ENCODE data around the gene CLDN11.

The CLDN11 gene

DNA sequence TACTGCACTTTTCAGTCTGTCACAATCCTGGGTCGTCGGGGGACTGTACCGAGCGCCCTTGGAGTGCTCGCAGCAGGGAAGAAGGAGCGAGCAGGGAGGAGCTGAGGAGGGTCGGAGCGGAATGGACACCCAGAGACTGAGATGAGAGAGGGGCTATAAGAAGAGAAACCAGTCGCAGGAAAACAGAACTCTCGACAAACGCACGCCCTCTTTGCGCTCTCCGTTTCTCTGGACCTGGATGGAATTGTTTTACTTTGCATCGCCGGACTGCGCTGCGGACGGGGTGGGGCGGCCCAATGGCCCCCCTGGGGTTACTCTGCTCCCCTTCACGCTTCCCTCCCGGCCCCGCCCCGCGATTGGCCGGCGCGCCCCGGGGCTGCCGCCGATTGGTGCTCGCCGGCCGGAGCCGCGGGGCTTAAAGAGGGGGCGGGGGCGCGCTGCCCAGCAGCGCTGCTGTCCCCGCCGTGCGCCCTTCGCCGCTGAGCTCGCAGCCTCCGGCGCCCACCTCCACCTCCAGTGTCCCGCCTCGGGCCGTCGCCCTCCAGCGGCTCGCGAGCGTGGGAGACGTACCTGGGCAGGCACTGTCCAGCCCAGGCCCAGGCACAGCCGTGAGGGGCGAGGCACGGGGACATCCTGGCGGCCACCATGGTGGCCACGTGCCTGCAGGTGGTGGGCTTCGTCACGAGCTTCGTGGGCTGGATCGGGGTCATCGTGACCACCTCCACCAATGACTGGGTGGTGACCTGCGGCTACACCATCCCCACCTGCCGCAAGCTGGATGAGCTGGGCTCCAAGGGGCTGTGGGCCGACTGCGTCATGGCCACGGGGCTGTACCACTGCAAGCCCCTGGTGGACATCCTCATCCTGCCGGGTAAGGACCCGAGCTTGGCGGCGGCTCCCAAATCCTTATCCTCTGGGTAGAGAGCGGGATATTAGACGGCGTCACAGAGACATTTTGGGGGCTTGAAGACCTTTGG lies at the start of gene CLDN11:
TSS of gene CLDN11 (plus strand) at position 447 of the 977 bp plus-strand sequence. CDS start at position 646, 199 bp downstream.
- no peaks in the 10 kb centered on the region for H3K9me3 Mint-ChIP-seq
- ATAC-seq (ENCODE audit: low read depth) (peak; percentile 38), DNase-seq (ENCODE audit: low spot score in 2 of 2) (peak in 1 of 2 donors; percentile 22)
- peaks cover 13% of the 10 kb centered on the region for H3K4me1 Mint-ChIP-seq
- peak within 1 kb of the TSS; percentile 90 for H3K4me3 Mint-ChIP-seq
- H3K27me3 Mint-ChIP-seq: peaks cover 15% of the 10 kb centered on the region
- H3K36me3 Mint-ChIP-seq: peaks cover 2% of the 10 kb centered on the region
- no peak within 1 kb of the TSS for H3K27ac Mint-ChIP-seq

DNA sequence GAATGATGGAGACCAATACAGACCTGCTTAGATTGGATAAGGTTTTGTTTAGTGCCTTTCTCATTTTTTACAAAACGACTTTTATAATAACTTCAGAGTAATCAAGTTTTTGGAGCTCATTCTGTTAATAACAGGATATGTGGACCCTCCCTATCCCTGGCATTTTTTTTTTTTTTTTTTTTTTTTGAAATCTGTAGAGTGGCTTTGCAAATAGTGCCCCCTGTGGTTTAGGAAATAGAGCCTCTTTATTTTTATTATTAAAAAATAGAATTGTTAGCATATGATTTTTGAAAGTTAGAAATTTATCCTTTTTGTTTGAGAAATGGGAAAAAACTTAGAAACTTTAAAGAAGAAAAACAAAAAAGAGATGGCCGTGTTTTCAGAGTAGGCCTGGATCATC lies 49.7 kb upstream of the CLDN11 start:
- Mint-ChIP-seq H3K4me3 (no peak overlapping the region), H3K36me3 (peaks cover 4% of the 10 kb centered on the region), H3K9me3 (no peaks in the 10 kb centered on the region), H3K27me3 (no peaks in the 10 kb centered on the region), H3K27ac (no peak overlapping the region), H3K4me1 (peaks cover 30% of the 10 kb centered on the region)
- ATAC-seq (ENCODE audit: low read depth): no peak
- no peak for DNase-seq (ENCODE audit: low spot score in 2 of 2)

DNA sequence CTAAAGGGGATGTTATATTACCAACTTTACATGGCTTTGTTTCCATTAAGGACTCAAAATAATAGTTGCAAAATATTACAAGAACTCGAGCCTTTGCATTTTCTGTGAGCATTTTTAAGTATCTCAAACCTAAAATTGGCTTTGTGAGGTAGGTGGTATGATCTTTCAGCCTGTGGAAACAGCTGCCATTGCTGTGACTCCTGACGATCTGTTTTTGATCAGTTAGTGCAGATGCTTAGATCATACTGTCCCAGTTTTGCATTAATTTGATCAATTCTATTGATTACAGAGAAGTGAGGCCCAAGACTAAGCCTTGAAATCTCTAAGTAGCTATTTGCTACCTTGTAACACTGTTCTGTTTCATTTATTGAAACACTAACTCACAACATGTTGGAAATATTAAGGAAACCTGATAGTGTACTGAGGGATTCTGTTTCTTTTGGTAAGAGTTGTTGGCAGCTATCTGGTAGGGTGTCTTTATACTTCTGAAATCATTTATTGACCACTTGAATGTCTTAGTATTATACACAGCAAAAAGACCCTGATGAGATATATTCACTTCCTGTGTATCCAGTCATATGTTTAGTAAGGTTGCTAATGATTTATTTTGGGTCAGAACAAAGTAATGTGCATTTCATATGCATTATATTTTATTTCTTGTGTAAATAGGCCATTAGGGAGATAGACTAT lies 46.3 kb upstream of the CLDN11 start:
- Mint-ChIP-seq H3K27ac (peak overlapping the region; percentile 54), H3K9me3 (no peaks in the 10 kb centered on the region), H3K36me3 (no peaks in the 10 kb centered on the region), H3K27me3 (no peaks in the 10 kb centered on the region), H3K4me3 (no peak overlapping the region), H3K4me1 (peaks cover 27% of the 10 kb centered on the region)
- DNase-seq (ENCODE audit: low spot score in 2 of 2): no peak
- ATAC-seq (ENCODE audit: low read depth): no peak

DNA sequence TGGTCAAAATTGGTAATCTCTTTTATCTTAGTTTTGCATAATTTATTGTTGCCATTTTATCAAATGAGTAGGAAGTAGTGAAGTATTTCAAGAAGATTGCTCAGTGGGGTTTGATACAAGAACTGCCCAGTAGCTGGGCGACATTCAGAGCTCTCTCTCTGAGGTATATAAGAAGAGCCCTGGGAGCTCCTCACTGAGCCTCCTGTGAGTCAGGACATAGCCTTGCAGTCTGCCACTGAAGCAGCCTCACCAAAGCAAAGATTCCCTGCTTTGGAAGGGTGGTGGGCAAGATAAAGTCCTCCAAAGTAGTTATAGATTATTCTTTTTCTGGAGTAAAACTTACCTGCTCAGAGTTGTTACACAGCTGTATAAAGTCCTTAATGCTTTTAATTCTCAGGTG lies 35.1 kb upstream of the CLDN11 start:
- peak overlapping the region; percentile 87 for H3K27ac Mint-ChIP-seq
- ATAC-seq (ENCODE audit: low read depth): no peak

DNA sequence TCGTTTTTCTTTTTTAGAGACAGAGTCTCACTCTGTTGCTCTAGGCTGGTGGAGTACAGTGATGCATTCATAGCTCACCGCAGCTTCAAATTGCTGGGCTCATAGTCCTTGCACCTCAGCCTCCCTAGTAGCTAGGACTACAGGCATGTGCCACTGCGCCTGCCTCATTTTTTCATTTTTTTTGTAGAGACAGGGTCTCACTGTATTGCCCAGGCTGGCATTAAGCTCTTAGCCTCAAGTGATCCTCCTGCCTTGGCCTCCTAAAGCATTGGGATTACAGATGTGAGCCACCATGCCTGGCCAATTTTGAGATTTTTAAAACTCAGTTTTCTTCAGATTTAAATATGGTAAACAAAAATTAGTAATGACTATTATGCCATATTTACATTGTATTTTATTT lies 32.2 kb upstream of the CLDN11 start:
- ATAC-seq (ENCODE audit: low read depth) (no peak), DNase-seq (ENCODE audit: low spot score in 2 of 2) (no peak)
- no peak overlapping the region for H3K4me3 Mint-ChIP-seq
- no peaks in the 10 kb centered on the region for H3K27me3 Mint-ChIP-seq
- H3K9me3 Mint-ChIP-seq: no peaks in the 10 kb centered on the region
- H3K4me1 Mint-ChIP-seq: peaks cover 2% of the 10 kb centered on the region
- H3K36me3 Mint-ChIP-seq: peaks cover 26% of the 10 kb centered on the region
- peak overlapping the region; percentile 35 for H3K27ac Mint-ChIP-seq

More for the DNA sequence above, 35.1 kb upstream of the CLDN11 start:
- H3K27me3 Mint-ChIP-seq: no peaks in the 10 kb centered on the region
- no peaks in the 10 kb centered on the region for H3K9me3 Mint-ChIP-seq
- peaks cover 5% of the 10 kb centered on the region for H3K4me1 Mint-ChIP-seq
- no peak for DNase-seq (ENCODE audit: low spot score in 2 of 2)
- H3K36me3 Mint-ChIP-seq: peaks cover 29% of the 10 kb centered on the region
- H3K4me3 Mint-ChIP-seq: no peak overlapping the region

- DNase-seq (ENCODE audit: low spot score in 2 of 2): no peak
- Mint-ChIP-seq H3K36me3 (peaks cover 31% of the 10 kb centered on the region), H3K27ac (peak overlapping the region; percentile 31)
These were observed 30.7 kb upstream of the CLDN11 start for GRCh38 chr3:170387950-170388349.

DNA sequence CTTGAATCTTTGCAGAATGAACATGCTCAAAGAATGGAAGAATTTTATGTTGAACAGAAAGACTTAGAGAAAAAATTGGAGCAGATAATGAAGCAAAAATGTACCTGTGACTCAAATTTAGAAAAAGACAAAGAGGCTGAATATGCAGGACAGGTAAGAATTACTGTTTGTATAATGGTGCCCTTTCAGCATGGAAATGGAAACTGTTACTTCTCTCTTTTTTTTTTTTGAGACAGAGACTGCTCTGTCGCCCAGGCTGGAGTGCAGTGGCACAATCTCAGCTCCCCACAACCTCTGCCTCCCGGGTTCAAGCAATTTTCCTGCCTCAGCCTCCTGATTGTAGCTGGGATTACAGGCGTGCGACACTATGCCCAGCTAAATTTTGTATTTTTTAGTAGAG lies 27.6 kb upstream of the CLDN11 start:
- peak; percentile 43 for ATAC-seq (ENCODE audit: low read depth)
- Mint-ChIP-seq H3K4me3 (no peak overlapping the region), H3K9me3 (no peaks in the 10 kb centered on the region), H3K36me3 (peaks cover 22% of the 10 kb centered on the region), H3K4me1 (peaks cover 2% of the 10 kb centered on the region), H3K27ac (peak overlapping the region; percentile 56), H3K27me3 (no peaks in the 10 kb centered on the region)
- no peak for DNase-seq (ENCODE audit: low spot score in 2 of 2)

More at GRCh38 chr3:170387950-170388349, 30.7 kb upstream of the CLDN11 start:
- ATAC-seq (ENCODE audit: low read depth): peak; percentile 29
- Mint-ChIP-seq H3K27me3 (no peaks in the 10 kb centered on the region), H3K9me3 (no peaks in the 10 kb centered on the region), H3K4me1 (peaks cover 2% of the 10 kb centered on the region), H3K4me3 (no peak overlapping the region)

DNA sequence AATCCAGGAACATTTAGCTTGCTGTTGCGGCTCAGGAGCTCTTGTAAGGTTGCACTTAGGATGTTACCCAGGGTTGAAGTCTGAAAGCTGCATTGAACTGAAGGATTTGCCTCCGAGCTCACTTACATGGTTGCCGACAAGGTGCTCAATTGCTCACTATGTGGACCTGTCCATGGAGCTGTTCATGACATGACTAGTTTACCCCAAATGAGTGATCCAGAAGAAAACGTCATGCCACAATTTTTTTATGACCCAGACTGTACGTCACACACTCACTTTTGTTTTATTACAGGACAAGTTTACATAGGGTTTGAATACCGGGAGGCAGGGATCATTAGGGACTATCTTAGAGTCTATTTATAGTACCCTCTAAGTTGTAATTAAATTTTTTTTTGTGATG lies 21.0 kb upstream of the CLDN11 start:
- no peak overlapping the region for H3K4me3 Mint-ChIP-seq
- H3K36me3 Mint-ChIP-seq: peaks cover 13% of the 10 kb centered on the region
- ATAC-seq (ENCODE audit: low read depth) (no peak), DNase-seq (ENCODE audit: low spot score in 2 of 2) (no peak)
- H3K4me1 Mint-ChIP-seq: peaks cover 8% of the 10 kb centered on the region
- H3K27me3 Mint-ChIP-seq: no peaks in the 10 kb centered on the region
- H3K9me3 Mint-ChIP-seq: peaks cover 4% of the 10 kb centered on the region
- no peak overlapping the region for H3K27ac Mint-ChIP-seq

DNA sequence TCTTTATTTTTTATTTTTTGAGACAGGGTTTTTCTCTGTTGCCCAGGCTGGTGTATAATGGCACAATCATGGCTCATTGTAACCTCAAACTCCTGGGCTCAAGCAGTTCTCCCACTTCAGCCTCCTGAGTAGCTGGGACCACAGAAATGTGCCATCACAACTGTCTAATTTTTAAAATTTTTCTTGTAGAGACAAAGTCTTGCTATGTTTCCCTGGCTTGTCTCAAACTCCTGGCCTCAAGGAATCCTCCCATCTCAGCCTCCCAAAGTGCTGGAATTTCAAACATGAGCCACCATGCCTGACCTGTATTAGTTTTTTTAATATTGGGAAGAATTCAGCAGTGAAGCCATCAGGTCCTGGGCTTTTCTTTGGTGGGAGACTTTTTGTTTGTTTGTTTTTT lies 13.6 kb upstream of the CLDN11 start:
- peaks cover 4% of the 10 kb centered on the region for H3K36me3 Mint-ChIP-seq
- no peak for DNase-seq (ENCODE audit: low spot score in 2 of 2)
- H3K9me3 Mint-ChIP-seq: peaks cover 5% of the 10 kb centered on the region
- H3K27me3 Mint-ChIP-seq: no peaks in the 10 kb centered on the region
- no peak overlapping the region for H3K27ac Mint-ChIP-seq
- H3K4me1 Mint-ChIP-seq: peaks cover 7% of the 10 kb centered on the region
- no peak for ATAC-seq (ENCODE audit: low read depth)
- no peak overlapping the region for H3K4me3 Mint-ChIP-seq

GRCh38 chr3:170410428-170411029 lies 8.1 kb upstream of the CLDN11 start:
- no peaks in the 10 kb centered on the region for H3K27me3 Mint-ChIP-seq
- H3K36me3 Mint-ChIP-seq: no peaks in the 10 kb centered on the region
- ATAC-seq (ENCODE audit: low read depth): peak; percentile 34
- no peak overlapping the region for H3K27ac Mint-ChIP-seq
- no peaks in the 10 kb centered on the region for H3K9me3 Mint-ChIP-seq
- no peak overlapping the region for H3K4me3 Mint-ChIP-seq
- H3K4me1 Mint-ChIP-seq: peaks cover 4% of the 10 kb centered on the region
- DNase-seq (ENCODE audit: low spot score in 2 of 2): no peak

DNA sequence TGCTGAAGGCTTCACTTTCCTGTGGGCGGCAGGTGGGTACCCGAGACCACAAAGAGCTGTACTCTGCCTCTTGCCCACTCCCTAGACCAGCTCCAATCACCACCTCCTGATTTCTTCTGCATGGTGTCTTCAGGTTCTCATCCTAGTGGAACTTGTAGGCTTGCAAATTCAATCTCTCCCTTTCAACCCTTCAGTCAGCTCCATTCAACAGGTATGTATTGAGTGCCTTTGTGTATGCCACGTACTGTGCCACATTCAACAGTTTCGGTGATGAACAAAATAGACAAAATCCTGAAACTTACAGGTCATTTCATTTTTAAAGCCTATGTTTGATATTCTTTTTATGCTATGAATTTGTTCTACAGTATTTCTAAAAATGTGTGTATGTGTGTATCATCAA lies 5.4 kb upstream of the CLDN11 start:
- Mint-ChIP-seq H3K9me3 (no peaks in the 10 kb centered on the region), H3K36me3 (peaks cover 2% of the 10 kb centered on the region), H3K4me3 (no peak overlapping the region), H3K27me3 (peaks cover 10% of the 10 kb centered on the region), H3K4me1 (peaks cover 7% of the 10 kb centered on the region), H3K27ac (no peak overlapping the region)
- no peak for ATAC-seq (ENCODE audit: low read depth)
- no peak for DNase-seq (ENCODE audit: low spot score in 2 of 2)

DNA sequence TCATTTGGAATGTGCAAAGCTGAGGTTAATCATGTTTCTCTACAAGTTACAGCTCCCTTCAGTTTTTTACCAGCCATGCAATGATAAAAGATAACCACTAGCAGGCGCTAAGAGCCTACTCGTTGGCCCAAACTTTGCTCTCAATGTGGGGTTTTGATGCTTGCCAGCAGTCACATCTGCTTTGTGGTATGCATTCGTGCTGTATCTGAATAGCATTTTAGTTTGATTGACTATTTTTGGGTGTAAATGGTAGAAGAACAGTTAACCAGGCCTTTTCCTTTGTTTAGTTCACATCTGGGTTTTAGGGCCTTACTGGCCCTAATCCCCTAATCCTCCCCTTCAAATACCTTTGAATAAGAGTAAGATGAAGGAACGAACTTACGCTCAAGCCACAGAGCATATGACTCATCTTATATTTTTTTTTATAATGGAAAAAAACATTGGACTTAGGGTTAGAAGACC lies 4.4 kb upstream of the CLDN11 start:
- Mint-ChIP-seq H3K9me3 (no peaks in the 10 kb centered on the region), H3K4me1 (peaks cover 11% of the 10 kb centered on the region), H3K27me3 (peaks cover 12% of the 10 kb centered on the region), H3K36me3 (peaks cover 2% of the 10 kb centered on the region), H3K27ac (no peak overlapping the region), H3K4me3 (no peak overlapping the region)
- ATAC-seq (ENCODE audit: low read depth): peak; percentile 67
- peak in 1 of 2 donors; percentile 31 for DNase-seq (ENCODE audit: low spot score in 2 of 2)

GRCh38 chr3:170417090-170417489 lies 1.6 kb upstream of the CLDN11 start:
- H3K9me3 Mint-ChIP-seq: no peaks in the 10 kb centered on the region
- DNase-seq (ENCODE audit: low spot score in 2 of 2): no peak
- no peak for ATAC-seq (ENCODE audit: low read depth)
- no peak overlapping the region for H3K27ac Mint-ChIP-seq
- H3K4me3 Mint-ChIP-seq: no peak overlapping the region
- H3K4me1 Mint-ChIP-seq: peaks cover 13% of the 10 kb centered on the region
- H3K36me3 Mint-ChIP-seq: peaks cover 2% of the 10 kb centered on the region
- H3K27me3 Mint-ChIP-seq: peaks cover 15% of the 10 kb centered on the region
